GF-D8 (cell line): ENCODE data around the gene CDPF1.
"Not testable (repeated sequence)": the region's sequence is repeated elsewhere in the genome, so short reads cannot be mapped to it uniquely, and the experiment has no call there.

Experiments used
- DNase-seq: peaks from one replicate; lab custom pipeline; 2025; lab: John Stamatoyannopoulos, UW

Gene CDPF1

DNA sequence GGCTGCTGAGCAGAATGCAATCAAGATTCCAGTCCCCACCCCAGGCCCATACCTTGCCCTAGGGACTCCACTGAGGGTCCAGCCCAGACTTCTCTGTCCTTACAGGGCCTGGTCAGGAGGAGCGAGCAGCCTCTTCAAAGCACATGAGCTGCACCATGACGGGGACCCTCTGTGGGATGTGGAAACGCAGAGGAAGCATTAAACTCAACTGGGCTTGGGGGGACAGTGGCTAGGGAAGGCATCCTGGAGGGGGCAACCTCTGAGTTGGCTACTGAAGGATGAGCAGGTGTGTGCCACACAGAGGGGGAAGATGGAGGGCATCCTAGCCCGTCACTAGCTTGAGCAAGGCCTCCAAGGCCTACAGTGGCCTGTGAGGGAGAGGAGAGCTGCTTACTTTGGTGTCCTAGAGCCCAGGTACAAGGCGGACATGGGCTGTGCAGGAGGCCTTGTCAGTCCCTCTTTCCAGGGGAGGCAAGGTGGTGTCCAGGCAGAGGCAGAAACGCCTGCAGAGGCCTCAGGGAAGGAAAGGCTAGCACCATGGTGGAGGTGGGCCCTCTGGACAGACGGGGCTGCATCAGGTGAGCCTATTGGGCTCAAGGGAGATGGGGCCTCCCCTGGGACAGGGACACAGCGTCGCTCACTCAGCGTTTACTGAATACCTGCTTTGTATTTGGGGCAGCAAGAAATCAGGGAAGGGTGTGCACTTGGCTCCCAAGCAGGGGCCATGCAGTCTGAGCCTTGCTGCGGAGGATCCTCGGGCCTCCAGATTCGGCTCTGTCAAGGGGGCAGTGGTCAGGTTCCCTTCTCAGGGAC, 32.0 kb upstream of the CDPF1 start:
- no peak for DNase-seq

DNA sequence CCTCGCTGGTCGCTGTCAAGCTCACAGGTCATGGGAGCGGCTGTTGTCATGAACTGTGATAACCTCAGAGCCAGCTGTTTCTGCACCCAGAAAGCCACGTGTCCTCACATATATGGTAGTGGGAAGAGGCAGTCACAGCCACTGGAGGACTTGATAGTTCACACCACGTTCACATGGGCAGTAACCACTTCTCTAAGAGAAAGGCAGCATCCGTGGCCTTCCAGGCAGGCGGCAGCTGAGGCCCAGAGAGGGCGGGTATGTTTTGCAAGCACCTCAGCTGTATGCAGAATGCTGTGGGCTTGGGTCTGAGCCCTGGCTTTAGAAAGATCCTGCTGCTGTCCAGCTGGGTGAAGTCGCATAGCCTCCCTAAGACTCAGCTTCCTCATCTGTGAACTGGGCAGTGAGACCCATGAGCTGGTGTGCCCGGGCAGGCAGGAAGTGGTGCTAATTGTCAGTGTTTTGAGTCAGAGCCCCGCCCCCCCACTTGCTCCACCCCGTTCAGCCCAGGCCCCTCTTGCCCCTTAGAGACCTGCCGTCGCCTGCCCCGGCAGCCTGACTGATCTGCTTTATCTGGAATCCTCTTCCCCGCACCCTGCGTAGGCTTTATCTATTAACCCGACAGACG, 31.0 kb upstream of the CDPF1 start:
- no peak for DNase-seq

DNA sequence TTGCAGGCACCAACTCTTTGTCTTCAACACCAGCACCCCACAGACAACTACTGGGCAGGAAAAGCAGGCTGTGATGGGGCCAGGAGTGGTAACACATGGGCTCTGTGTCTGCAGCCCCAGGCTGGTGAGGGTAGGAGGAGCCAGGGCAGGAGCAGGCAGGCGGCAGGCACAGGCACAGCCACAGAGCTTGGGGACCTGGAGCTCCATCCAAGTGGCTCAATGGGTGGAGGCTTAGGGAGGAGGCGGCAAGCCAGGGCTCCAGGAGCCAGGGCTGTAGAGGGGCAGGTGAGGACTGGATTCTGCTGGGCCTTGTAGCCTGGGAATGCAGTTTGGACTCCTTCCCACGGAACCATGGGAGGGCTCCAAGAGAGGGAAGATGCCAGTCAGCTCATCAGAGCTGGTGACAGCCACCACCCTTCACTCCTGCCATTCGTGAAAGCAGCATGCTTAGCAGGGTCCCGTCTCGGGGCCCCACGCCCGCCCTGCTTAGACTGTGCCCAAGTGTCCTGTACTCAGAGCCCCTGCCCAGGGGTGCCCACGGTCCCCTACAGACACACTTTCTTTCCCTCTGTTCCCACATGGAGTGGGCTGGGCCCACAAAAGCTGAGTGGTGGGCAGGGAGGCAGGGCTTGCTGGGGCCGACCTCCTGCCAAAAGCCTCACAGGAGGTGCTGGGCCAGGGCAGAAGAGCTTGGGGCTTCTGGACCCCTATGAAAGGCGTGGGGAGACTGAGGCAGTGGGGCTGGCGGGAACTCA, 30.1 kb upstream of the CDPF1 start:
- DNase-seq: no peak

GRCh38 chr22:46278656-46279645, 28.9 kb upstream of the CDPF1 start:
- no peak for DNase-seq

- DNase-seq: no peak
Measured at GRCh38 chr22:46276563-46276962, 26.5 kb upstream of the CDPF1 start.

GRCh38 chr22:46275455-46276122, 25.5 kb upstream of the CDPF1 start:
- DNase-seq: no peak

GRCh38 chr22:46274381-46274780, 24.3 kb upstream of the CDPF1 start:
- no peak for DNase-seq

GRCh38 chr22:46273432-46274148, 23.5 kb upstream of the CDPF1 start:
- no peak for DNase-seq

- DNase-seq: no peak
Measured at GRCh38 chr22:46272762-46273431, 22.8 kb upstream of the CDPF1 start.

DNA sequence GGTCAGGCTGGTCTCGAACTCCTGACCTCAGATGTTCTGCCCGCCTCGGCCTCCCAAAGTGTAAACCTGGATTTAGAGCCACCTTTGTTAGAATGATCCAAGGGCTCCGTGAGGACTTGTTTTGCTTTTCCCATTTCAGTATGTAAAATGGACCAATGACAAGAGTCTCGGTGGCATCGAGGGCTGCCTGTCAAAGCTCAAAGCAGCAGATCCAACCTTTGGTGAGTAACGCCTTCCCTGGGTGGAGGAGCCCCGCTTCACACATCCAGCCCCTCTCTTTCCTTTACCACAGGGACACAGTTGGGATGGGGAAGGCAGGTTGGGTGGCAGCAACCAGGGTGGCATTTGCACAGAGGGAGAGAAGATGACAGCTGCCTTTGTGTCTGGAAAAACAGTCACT, 22.1 kb upstream of the CDPF1 start:
- DNase-seq: no peak

DNA sequence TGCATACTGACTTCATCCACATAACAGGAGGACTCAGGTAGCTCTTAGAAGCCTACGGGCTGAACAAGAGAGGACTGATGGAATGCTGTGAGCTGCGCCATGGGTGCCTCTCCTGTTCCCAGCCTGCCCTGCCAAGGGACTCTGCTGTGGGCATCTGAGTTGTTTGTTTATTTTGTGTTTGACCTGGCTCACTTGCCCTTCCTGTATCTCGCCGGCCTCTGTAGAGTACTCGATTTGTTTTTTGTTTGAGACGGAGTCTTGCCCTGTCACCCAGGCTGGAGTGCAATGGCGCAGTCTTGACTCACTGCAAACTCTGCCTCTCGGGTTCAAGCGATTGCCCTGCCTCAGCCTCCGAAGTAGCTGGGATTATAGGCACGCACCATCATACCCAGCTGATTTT, 19.5 kb upstream of the CDPF1 start:
- no peak for DNase-seq

- peak; percentile 14 for DNase-seq
Measured at GRCh38 chr22:46267431-46268279, 17.6 kb upstream of the CDPF1 start, which contains the start of gene TTC38. Gene TTC38, plus strand, starts transcription at chr22:46268008. Its CDS starts 32 bp downstream, at chr22:46268040.

DNA sequence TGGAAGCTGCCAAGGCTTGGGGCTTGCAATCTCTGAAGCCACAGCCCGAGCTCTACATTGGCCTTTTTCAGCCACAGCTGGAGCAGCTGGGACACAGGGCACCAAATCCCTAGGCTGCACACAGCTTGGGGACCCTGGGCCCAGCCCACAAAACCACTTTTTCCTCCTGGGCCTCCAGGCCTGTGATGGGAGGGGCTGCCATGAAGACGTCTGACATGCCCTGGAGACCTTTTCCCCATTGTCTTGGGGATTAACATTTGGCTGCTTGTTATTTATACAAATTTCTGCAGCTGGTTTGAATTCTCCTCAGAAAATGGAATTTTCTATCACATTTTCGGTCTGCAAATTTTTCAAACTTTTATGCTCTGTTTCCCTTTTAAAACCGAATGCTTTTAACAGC, 15.5 kb upstream of the CDPF1 start:
- not testable (repeated sequence) for DNase-seq

DNA sequence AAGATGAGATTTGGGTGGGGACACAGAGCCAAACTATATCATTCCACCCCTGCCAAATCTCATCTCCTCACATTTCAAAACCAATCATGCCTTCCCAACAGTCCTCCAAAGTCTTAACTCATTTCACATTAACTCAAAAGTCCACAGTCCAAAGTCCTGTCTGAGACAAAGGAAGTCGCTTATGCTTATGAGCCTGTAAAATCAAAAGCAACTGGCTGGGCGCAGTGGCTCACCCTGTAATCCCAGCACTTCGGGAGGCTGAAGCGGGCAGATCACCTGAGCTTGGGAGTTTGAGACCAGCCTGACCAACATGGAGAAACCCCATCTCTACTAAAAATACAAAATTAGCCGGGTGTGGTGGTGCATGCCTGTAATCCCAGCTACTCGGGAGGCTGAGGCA, 14.4 kb upstream of the CDPF1 start:
- not testable (repeated sequence) for DNase-seq

DNA sequence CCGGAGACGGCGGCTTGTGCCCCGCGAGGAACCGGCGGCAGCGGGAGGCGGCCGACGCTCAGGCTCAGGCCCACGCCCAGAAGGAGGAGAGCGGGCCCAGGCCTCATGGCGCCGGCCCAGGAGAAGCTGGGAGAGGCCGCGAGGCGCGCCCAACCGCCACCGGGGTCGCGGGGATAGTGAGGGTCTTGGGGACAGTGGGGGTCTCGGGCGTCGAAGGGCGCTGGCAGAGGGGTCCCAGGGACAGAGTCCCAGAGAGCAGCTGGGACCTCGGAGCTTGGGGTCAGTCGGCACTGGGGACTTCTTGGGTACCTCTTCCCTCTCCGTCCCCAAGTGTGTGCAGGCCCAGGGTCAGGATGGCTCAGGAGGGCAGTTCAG, 13.1 kb upstream of the CDPF1 start, which contains the start of gene PKDREJ:
PKDREJ (minus strand) TSS at position 128 of the 375 bp plus-strand sequence; CDS start at position 107, 21 bp downstream.
- DNase-seq: no peak

- DNase-seq: no peak
Measured at GRCh38 chr22:46262449-46263215, 12.5 kb upstream of the CDPF1 start.

DNA sequence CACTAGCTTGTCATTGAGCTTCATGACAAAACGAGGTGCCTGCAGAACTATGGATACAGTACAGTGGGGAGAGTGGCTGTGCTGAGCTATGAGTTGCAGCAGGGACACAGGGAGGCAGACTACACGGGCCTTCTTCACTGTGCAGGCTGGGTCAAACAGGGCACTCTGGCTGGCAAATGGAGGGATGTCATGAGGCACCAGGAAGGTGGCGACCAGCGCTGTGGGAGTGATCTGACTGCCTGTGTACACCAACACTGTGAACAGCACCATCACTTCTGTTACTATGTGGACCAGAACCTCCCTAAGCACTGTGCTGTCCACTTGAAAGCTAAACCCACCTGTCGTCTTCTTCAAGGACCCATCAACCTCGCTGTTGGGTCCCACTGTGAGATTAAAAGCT, 9.9 kb upstream of the CDPF1 start:
- no peak for DNase-seq

GRCh38 chr22:46259374-46259773, 9.3 kb upstream of the CDPF1 start:
- DNase-seq: peak; percentile 55
